ENCODE measurements around the gene ABCA13.

The ABCA13 gene

GRCh38 chr7:48428091-48428684 lies 256.9 kb downstream of the ABCA13 start:
- H3K9me2 ChIP-seq (replicated peaks; ENCODE audit: low read depth, low read length), result no peaks in the 10 kb centered on the region
- no peaks in the 10 kb centered on the region for H3F3A ChIP-seq (ENCODE audit: low read depth)

DNA sequence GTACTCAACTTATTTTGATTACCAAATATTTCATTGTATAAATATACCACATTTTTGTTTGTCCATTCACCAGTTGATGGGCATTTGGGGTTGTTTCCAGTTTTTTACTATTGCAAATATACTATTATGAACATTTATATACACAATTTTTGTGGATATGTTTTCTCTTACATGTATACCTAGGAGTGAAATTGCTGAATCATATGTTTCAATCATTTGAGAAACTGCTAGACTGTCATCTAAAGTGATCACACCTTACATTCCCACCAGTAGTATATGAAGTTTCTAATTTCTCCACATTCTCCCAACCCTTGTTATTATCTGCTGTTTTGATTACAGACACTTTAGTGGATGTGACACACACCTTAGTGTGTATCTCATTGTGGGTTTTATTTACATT lies 257.9 kb downstream of the ABCA13 start:
- no peaks in the 10 kb centered on the region for H3F3A ChIP-seq (ENCODE audit: low read depth)
- H4K20me1 ChIP-seq (ENCODE audit: insufficient read depth, low read length, poor library complexity, severe bottlenecking), result no peaks in the 10 kb centered on the region
- TF ChIP-seq EZH2phosphoT487 (IDR thresholded peaks at IDR 0.05; ENCODE audit: borderline replicate concordance), result no peak
- no peak for TF ChIP-seq CTCF (conservative IDR thresholded peaks at IDR 0.05; ENCODE audit: low read length)
- no peaks in the 10 kb centered on the region for H3K27me3 ChIP-seq (ENCODE audit: insufficient read depth, low read length, poor library complexity, severe bottlenecking)
- no peaks in the 10 kb centered on the region for H3K4me1 ChIP-seq (ENCODE audit: insufficient read depth, low read length, poor library complexity, severe bottlenecking)
- H3K36me3 ChIP-seq (ENCODE audit: insufficient read depth, low read length), result no peaks in the 10 kb centered on the region
- no peak overlapping the region for H3K4me2 ChIP-seq (ENCODE audit: low read depth, low read length, poor library complexity, severe bottlenecking)
- no peaks in the 10 kb centered on the region for H3K9me2 ChIP-seq (replicated peaks; ENCODE audit: low read depth, low read length)
- no peaks in the 10 kb centered on the region for H3K79me2 ChIP-seq (ENCODE audit: insufficient read depth, low read length)
- no peak overlapping the region for H3K9ac ChIP-seq (ENCODE audit: low read depth, low read length, poor library complexity, severe bottlenecking)
- no peak overlapping the region for H2AFZ ChIP-seq (ENCODE audit: low read length)
- no peaks in the 10 kb centered on the region for H3K9me3 ChIP-seq (ENCODE audit: insufficient read depth, low read depth, low read length)
- H3K4me3 ChIP-seq (ENCODE audit: low read length, poor library complexity, severe bottlenecking), result no peak overlapping the region

More at GRCh38 chr7:48428091-48428684, 256.9 kb downstream of the ABCA13 start:
- Histone ChIP-seq H3K9ac (ENCODE audit: low read depth, low read length, poor library complexity, severe bottlenecking) (no peak overlapping the region), H3K4me3 (ENCODE audit: low read length, poor library complexity, severe bottlenecking) (no peak overlapping the region), H3K9me3 (ENCODE audit: insufficient read depth, low read depth, low read length) (no peaks in the 10 kb centered on the region), H2AFZ (ENCODE audit: low read length) (no peak overlapping the region), H3K79me2 (ENCODE audit: insufficient read depth, low read length) (no peaks in the 10 kb centered on the region), H3K4me1 (ENCODE audit: insufficient read depth, low read length, poor library complexity, severe bottlenecking) (no peaks in the 10 kb centered on the region), H3K4me2 (ENCODE audit: low read depth, low read length, poor library complexity, severe bottlenecking) (no peak overlapping the region), H4K20me1 (ENCODE audit: insufficient read depth, low read length, poor library complexity, severe bottlenecking) (no peaks in the 10 kb centered on the region), H3K27me3 (ENCODE audit: insufficient read depth, low read length, poor library complexity, severe bottlenecking) (no peaks in the 10 kb centered on the region), H3K36me3 (ENCODE audit: insufficient read depth, low read length) (no peaks in the 10 kb centered on the region)
- no peak for TF ChIP-seq EZH2phosphoT487 (IDR thresholded peaks at IDR 0.05; ENCODE audit: borderline replicate concordance)
- no peak for TF ChIP-seq CTCF (conservative IDR thresholded peaks at IDR 0.05; ENCODE audit: low read length)

- Histone ChIP-seq H2AFZ (ENCODE audit: low read length) (no peak overlapping the region), H3K27me3 (ENCODE audit: insufficient read depth, low read length, poor library complexity, severe bottlenecking) (no peaks in the 10 kb centered on the region), H3K4me2 (ENCODE audit: low read depth, low read length, poor library complexity, severe bottlenecking) (no peak overlapping the region), H3K79me2 (ENCODE audit: insufficient read depth, low read length) (no peaks in the 10 kb centered on the region), H4K20me1 (ENCODE audit: insufficient read depth, low read length, poor library complexity, severe bottlenecking) (no peaks in the 10 kb centered on the region), H3K4me3 (ENCODE audit: low read length, poor library complexity, severe bottlenecking) (no peak overlapping the region), H3K4me1 (ENCODE audit: insufficient read depth, low read length, poor library complexity, severe bottlenecking) (no peaks in the 10 kb centered on the region), H3F3A (ENCODE audit: low read depth) (no peaks in the 10 kb centered on the region), H3K9me2 (replicated peaks; ENCODE audit: low read depth, low read length) (no peaks in the 10 kb centered on the region), H3K36me3 (ENCODE audit: insufficient read depth, low read length) (no peaks in the 10 kb centered on the region), H3K9ac (ENCODE audit: low read depth, low read length, poor library complexity, severe bottlenecking) (no peak overlapping the region), H3K9me3 (ENCODE audit: insufficient read depth, low read depth, low read length) (no peaks in the 10 kb centered on the region)
- TF ChIP-seq EZH2phosphoT487 (IDR thresholded peaks at IDR 0.05; ENCODE audit: borderline replicate concordance) (no peak), CTCF (conservative IDR thresholded peaks at IDR 0.05; ENCODE audit: low read length) (no peak)
Measured at GRCh38 chr7:48438206-48438605, 266.9 kb downstream of the ABCA13 start.

Data from Loucy (cell line).